ENCODE data around the gene DYNLL2. TPM values are rescaled to one million over a fixed set of nuclear protein-coding genes. Genes with fewer than 3 reads are reported as not detected.
"Not testable (repeated sequence)": the region's sequence is repeated elsewhere in the genome, so short reads cannot be mapped to it uniquely, and the experiment has no call there.

The DYNLL2 gene
- total RNA-seq, 4 donors from 2014 or later: 14.6 to 22.4 (median 16.5) TPM

DNA sequence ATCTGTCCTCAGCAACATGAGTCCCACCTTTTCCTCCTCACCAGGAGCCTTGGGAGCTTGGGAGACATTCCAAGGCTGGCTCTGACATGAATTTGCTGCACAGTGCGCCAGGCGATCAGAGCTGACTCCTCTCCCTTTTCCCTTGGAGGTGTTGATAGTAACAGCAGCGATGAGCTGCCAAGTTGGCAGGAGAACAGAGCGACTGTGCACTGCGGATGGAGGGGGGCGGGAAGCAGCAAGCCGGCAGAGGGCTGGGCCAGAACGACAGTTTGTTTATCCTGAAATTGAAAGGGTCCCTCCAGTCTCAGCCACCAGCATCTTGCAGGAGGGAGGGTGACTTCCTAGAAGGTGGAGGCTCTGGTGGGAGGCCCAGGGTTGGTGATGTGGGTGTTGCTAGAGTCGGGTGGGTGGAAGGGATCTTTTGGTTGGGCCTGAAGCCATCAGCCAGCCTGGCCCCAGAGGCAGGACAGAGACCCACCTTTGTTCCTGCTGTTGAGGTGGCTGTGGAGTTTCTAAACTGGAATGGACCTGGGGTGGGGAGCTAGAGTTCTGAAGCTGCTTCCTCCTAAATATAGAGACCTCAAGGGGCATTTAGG lies 22.5 kb upstream of the DYNLL2 start:
- Histone ChIP-seq H3K4me1 (peaks cover 14% of the 10 kb centered on the region), H3K36me3 (no peaks in the 10 kb centered on the region), H3K27ac (no peak overlapping the region), H3K4me3 (no peak overlapping the region), H3K27me3 (no peaks in the 10 kb centered on the region), H3K9me3 (no peaks in the 10 kb centered on the region)
- 14% methylated on average over 8 of the region's 9 CpGs for WGBS
- no peak for DNase-seq (ENCODE audit: low spot score in 2 of 2)
- TF ChIP-seq POLR2A (IDR thresholded peaks at IDR 0.05) (no peak), POLR2AphosphoS5 (IDR thresholded peaks at IDR 0.05) (no peak), EP300 (IDR thresholded peaks at IDR 0.05) (no peak)
- TF ChIP-seq, protein P1, sequence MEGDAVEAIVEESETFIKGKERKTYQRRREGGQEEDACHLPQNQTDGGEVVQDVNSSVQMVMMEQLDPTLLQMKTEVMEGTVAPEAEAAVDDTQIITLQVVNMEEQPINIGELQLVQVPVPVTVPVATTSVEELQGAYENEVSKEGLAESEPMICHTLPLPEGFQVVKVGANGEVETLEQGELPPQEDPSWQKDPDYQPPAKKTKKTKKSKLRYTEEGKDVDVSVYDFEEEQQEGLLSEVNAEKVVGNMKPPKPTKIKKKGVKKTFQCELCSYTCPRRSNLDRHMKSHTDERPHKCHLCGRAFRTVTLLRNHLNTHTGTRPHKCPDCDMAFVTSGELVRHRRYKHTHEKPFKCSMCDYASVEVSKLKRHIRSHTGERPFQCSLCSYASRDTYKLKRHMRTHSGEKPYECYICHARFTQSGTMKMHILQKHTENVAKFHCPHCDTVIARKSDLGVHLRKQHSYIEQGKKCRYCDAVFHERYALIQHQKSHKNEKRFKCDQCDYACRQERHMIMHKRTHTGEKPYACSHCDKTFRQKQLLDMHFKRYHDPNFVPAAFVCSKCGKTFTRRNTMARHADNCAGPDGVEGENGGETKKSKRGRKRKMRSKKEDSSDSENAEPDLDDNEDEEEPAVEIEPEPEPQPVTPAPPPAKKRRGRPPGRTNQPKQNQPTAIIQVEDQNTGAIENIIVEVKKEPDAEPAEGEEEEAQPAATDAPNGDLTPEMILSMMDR (IDR thresholded peaks at IDR 0.05): no peak

DNA sequence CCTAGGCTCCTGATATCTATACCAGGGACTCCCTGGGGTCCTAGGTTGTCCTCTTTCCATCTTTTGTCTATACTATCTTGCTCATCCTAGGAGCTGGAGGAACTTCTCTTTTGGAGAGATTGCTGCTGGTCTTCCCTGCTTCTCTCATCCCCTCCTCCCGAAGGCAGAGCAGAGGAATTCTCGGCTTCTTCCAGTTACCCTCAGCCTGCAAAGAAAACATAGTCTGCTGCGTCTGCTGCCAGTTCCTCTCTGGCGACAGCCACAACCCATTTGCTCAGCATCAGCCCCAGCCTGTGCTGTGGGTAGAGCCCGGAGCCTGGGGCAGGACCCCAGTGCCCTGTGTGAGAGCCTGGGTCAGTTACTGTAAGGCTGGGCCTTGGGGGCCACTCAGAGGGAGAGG lies 21.5 kb upstream of the DYNLL2 start:
- WGBS: 53% methylated on average over 5 of the region's 5 CpGs
- DNase-seq (ENCODE audit: low spot score in 2 of 2): no peak
- H3K9me3 ChIP-seq: no peaks in the 10 kb centered on the region
- H3K4me1 ChIP-seq: peaks cover 14% of the 10 kb centered on the region
- no peak overlapping the region for H3K4me3 ChIP-seq
- TF ChIP-seq, protein P1 (IDR thresholded peaks at IDR 0.05): no peak
- TF ChIP-seq EP300 (IDR thresholded peaks at IDR 0.05) (no peak), POLR2A (IDR thresholded peaks at IDR 0.05) (no peak)
- H3K27ac ChIP-seq: no peak overlapping the region
- H3K27me3 ChIP-seq: no peaks in the 10 kb centered on the region
- no peaks in the 10 kb centered on the region for H3K36me3 ChIP-seq

GRCh38 chr17:58065238-58065637 lies 18.0 kb upstream of the DYNLL2 start:
- 100% methylated on average over 1 of the region's 1 CpG for WGBS
- no peaks in the 10 kb centered on the region for H3K9me3 ChIP-seq

DNA sequence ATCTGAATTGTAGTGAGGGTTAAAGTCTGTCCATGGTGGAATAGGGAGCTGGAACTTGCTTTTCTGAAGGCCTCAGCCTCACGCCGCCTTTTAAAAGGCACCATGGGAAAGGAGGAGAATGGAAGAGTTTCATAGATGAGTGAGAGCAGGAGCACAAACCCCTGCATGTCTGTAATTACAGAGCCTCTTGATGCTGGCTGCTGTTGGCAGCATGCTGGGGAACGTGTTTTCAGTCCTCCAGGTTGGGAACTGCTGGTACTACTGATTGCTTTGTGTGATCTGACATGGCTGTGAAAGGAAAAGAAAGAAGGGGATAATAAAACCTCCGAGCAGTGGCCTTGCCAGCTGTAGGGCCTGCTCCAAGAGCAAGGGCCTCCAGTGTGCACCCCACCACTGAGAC lies 16.8 kb upstream of the DYNLL2 start:
- H3K4me1 ChIP-seq: no peaks in the 10 kb centered on the region
- DNase-seq (ENCODE audit: low spot score in 2 of 2): no peak
- no peaks in the 10 kb centered on the region for H3K27me3 ChIP-seq
- H3K4me3 ChIP-seq: no peak overlapping the region
- H3K9me3 ChIP-seq: no peaks in the 10 kb centered on the region
- WGBS: 59% methylated on average over 4 of the region's 4 CpGs
- H3K27ac ChIP-seq: no peak overlapping the region
- TF ChIP-seq EP300 (IDR thresholded peaks at IDR 0.05) (no peak), POLR2AphosphoS5 (IDR thresholded peaks at IDR 0.05) (no peak), POLR2A (IDR thresholded peaks at IDR 0.05) (no peak)
- TF ChIP-seq, protein P1 (IDR thresholded peaks at IDR 0.05): no peak
- H3K36me3 ChIP-seq: no peaks in the 10 kb centered on the region

More at GRCh38 chr17:58065238-58065637, 18.0 kb upstream of the DYNLL2 start:
- TF ChIP-seq EP300 (IDR thresholded peaks at IDR 0.05) (no peak), POLR2A (IDR thresholded peaks at IDR 0.05) (no peak), POLR2AphosphoS5 (IDR thresholded peaks at IDR 0.05) (no peak)
- TF ChIP-seq, protein P1 (IDR thresholded peaks at IDR 0.05): no peak
- DNase-seq (ENCODE audit: low spot score in 2 of 2): no peak
- no peak overlapping the region for H3K27ac ChIP-seq
- H3K4me3 ChIP-seq: no peak overlapping the region
- peaks cover 8% of the 10 kb centered on the region for H3K4me1 ChIP-seq
- H3K36me3 ChIP-seq: no peaks in the 10 kb centered on the region
- no peaks in the 10 kb centered on the region for H3K27me3 ChIP-seq

DNA sequence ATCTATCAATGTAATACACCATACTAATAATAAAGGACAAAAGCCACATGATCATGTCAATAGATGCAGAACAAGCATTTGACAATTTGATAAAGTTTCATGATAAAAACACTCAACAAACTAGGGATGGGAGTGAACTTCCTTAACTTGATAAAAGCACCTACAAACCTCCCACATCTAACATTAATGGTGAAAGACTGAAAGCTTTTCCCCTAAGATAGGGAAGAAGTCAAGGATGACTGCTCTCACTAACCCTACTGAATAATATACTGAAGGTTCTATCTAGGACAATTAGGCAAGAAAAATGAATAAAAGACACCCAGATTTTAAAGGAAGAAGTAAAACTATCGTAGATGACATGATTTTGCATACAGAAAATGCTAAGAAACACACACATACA lies 10.4 kb upstream of the DYNLL2 start:
- Histone ChIP-seq H3K4me1 (no peaks in the 10 kb centered on the region), H3K36me3 (no peaks in the 10 kb centered on the region), H3K27ac (no peak overlapping the region), H3K27me3 (peaks cover 2% of the 10 kb centered on the region), H3K9me3 (no peaks in the 10 kb centered on the region), H3K4me3 (no peak overlapping the region)
- DNase-seq (ENCODE audit: low spot score in 2 of 2): no peak
- TF ChIP-seq, protein P1 (IDR thresholded peaks at IDR 0.05): no peak
- TF ChIP-seq POLR2A (IDR thresholded peaks at IDR 0.05) (no peak), POLR2AphosphoS5 (IDR thresholded peaks at IDR 0.05) (no peak), EP300 (IDR thresholded peaks at IDR 0.05) (no peak)
- 81% methylated on average over 1 of the region's 1 CpG for WGBS

- H3K9me3 ChIP-seq; DNase-seq (ENCODE audit: low spot score in 2 of 2); H3K36me3 ChIP-seq; H3K4me3 ChIP-seq; H3K27me3 ChIP-seq; H3K27ac ChIP-seq; H3K4me1 ChIP-seq: not testable (repeated sequence)
- WGBS: 50% methylated on average over 7 of the region's 7 CpGs
Measured at GRCh38 chr17:58073266-58073665, 10.0 kb upstream of the DYNLL2 start.

DNA sequence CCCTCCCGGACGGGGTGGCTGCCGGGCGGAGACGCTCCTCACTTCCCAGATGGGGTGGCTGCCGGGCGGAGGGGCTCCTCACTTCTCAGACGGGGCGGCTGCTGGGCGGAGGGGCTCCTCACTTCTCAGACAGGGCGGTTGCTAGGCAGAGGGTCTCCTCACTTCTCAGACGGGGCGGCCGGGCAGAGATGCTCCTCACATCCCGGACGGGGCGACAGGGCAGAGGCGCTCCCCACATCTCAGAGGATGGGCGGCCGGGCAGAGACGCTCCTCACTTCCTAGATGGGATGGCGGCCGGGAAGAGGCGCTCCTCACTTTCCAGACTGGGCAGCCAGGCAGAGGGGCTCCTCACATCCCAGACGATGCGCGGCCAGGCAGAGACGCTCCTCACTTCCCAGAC lies 8.8 kb upstream of the DYNLL2 start:
- not testable (repeated sequence) for H3K4me1 ChIP-seq; DNase-seq (ENCODE audit: low spot score in 2 of 2); H3K27ac ChIP-seq; H3K27me3 ChIP-seq; H3K36me3 ChIP-seq; H3K4me3 ChIP-seq; H3K9me3 ChIP-seq
- no CpG with 5 or more reads among the region's 28 CpGs for WGBS
